GM23338 (cell line): ENCODE results near the gene PASK. TPM values are rescaled to one million over a fixed set of nuclear protein-coding genes. Genes with fewer than 3 reads are reported as not detected.

Experiments
- ATAC-seq: fragments of 200-7000 bp; cut with Tn5 transposase; 3 replicates; pipeline ENCODE4 v1.9.1; 2020
- DNase-seq: peaks from one replicate; pipeline ENCODE4 v3.0.0-alpha.2; 2015; ENCODE audit warnings: low spot score
- H2AFZ ChIP-seq: fragments of 200-600 bp; sonication (generic); 2 replicates; pipeline ENCODE4 v1.8.0; 2016; ENCODE audit warnings: antibody characterized with exemption, mild to moderate bottlenecking, moderate library complexity
- H3F3A ChIP-seq: fragments of 200-600 bp; sonication (generic); replicated peaks from 2 replicates; pipeline ENCODE4 v1.8.0; 2017; ENCODE audit warnings: antibody characterized with exemption, mixed run types, low read depth
- H3K27ac ChIP-seq: fragments of 200-600 bp; sonication (generic); 2 replicates; pipeline ENCODE4 v1.6.1; 2016; ENCODE audit warnings: low read depth
- H3K27me3 ChIP-seq: fragments of 200-600 bp; sonication (generic); 2 replicates; pipeline ENCODE4 v1.8.0; 2016; ENCODE audit warnings: mild to moderate bottlenecking, mixed run types, moderate library complexity; ENCODE audit not compliant: insufficient read depth
- H3K36me3 ChIP-seq: fragments of 200-600 bp; sonication (generic); 2 replicates; pipeline ENCODE4 v1.8.0; 2016; ENCODE audit warnings: mild to moderate bottlenecking; ENCODE audit not compliant: insufficient read depth
- H3K4me1 ChIP-seq: fragments of 200-600 bp; sonication (generic); 2 replicates; pipeline ENCODE4 v1.8.0; 2016; ENCODE audit warnings: mild to moderate bottlenecking, moderate library complexity; ENCODE audit not compliant: insufficient read depth
- H3K4me2 ChIP-seq: fragments of 200-600 bp; sonication (generic); 2 replicates; pipeline ENCODE4 v1.7.1; 2017; ENCODE audit warnings: mixed run types
- H3K4me3 ChIP-seq: fragments of 200-600 bp; sonication (generic); 2 replicates; pipeline ENCODE4 v1.6.1; 2016; ENCODE audit warnings: mixed run types
- H3K79me2 ChIP-seq: fragments of 200-600 bp; sonication (generic); replicated peaks from 2 replicates; pipeline ENCODE4 v1.8.0; 2017; ENCODE audit warnings: mild to moderate bottlenecking; ENCODE audit not compliant: insufficient read depth
- H3K9me2 ChIP-seq: fragments of 200-600 bp; sonication (generic); 2 replicates; pipeline ENCODE4 v1.8.0; 2017; ENCODE audit not compliant: insufficient read depth
- H4K20me1 ChIP-seq: fragments of 200-600 bp; sonication (generic); replicated peaks from 2 replicates; pipeline ENCODE4 v1.8.0; 2017; ENCODE audit warnings: mild to moderate bottlenecking; ENCODE audit not compliant: insufficient read depth
- H3K27ac Mint-ChIP-seq: 2 replicates; pipeline ENCODE4 v1.8.0; 2020; ENCODE audit warnings: inconsistent platforms, mild to moderate bottlenecking, moderate library complexity, mixed read lengths
- H3K27me3 Mint-ChIP-seq: 3 replicates; pipeline ENCODE4 v1.8.0; 2022; ENCODE audit warnings: low read depth, mild to moderate bottlenecking, moderate library complexity, mixed read lengths, inconsistent platforms; ENCODE audit not compliant: insufficient read depth, poor library complexity
- H3K36me3 Mint-ChIP-seq: 3 replicates; pipeline ENCODE4 v1.8.0; 2021; ENCODE audit warnings: low read depth, mild to moderate bottlenecking, inconsistent platforms, moderate library complexity, mixed read lengths
- H3K4me1 Mint-ChIP-seq: 3 replicates; pipeline ENCODE4 v1.8.0; 2020; ENCODE audit warnings: mild to moderate bottlenecking, inconsistent platforms, mixed read lengths
- H3K4me3 Mint-ChIP-seq: 3 replicates; pipeline ENCODE4 v1.8.0; 2021; ENCODE audit warnings: moderate library complexity, mild to moderate bottlenecking, inconsistent platforms, mixed read lengths
- H3K9me3 Mint-ChIP-seq: 3 replicates; pipeline ENCODE4 v1.8.0; 2020; ENCODE audit warnings: moderate library complexity, mild to moderate bottlenecking, inconsistent platforms, mixed read lengths
- CREB1 ChIP-seq: fragments of 250-450 bp; sonication (Bioruptor Pico); IDR thresholded peaks from 2 replicates; pipeline ENCODE4 v1.5.0; 2020; ENCODE audit warnings: low read depth, mild to moderate bottlenecking, moderate library complexity
- CTCF ChIP-seq, 2 experiments: fragments of 200-600 bp in 1 of 2; sonication (generic) in 1 of 2; conservative IDR thresholded peaks; 2 replicates each; pipeline versions ENCODE4 v1.5.1 to v1.6.1; 2016 to 2017; ENCODE audit warnings: antibody characterized with exemption in 2 of 2, low read depth in 2 of 2, mild to moderate bottlenecking in 2 of 2, moderate library complexity in 1 of 2
- POLR2AphosphoS5 ChIP-seq: IDR thresholded peaks from 2 replicates; pipeline ENCODE4 v1.6.1; 2016; ENCODE audit warnings: antibody characterized with exemption, low read depth
- REST ChIP-seq: IDR thresholded peaks from one replicate; pipeline ENCODE4 v1.6.1; 2018; ENCODE audit warnings: antibody characterized with exemption; ENCODE audit not compliant: unreplicated experiment
- STAT1 ChIP-seq: IDR thresholded peaks from one replicate; pipeline ENCODE4 v1.6.1; 2016; ENCODE audit warnings: antibody characterized with exemption; ENCODE audit not compliant: unreplicated experiment
- ZNF114 ChIP-seq: fragments of 250-450 bp; sonication (Bioruptor Pico); IDR thresholded peaks from 2 replicates; pipeline ENCODE4 v1.5.0; 2020; ENCODE audit warnings: mild to moderate bottlenecking, moderate library complexity
- long read RNA-seq: library from polyadenylated mRNA; unstranded; transcript quantifications from one replicate; pipeline ENCODE4 v2.0.0, GENCODE V29; 2020; ENCODE audit not compliant: unreplicated experiment
- polyA plus RNA-seq: library from polyadenylated mRNA; unstranded; fragments of >200 nt; fragmentation: Nextera tagmentation; extraction: Ambion mirVana; gene quantifications from 2 replicates; pipeline ENCODE4 v1.2.1, GENCODE V29; 2016
- total RNA-seq: library from RNA; depleted of rRNA; stranded (reverse); fragments of >200 nt; shearing (Covaris generic); gene quantifications from 2 replicates; pipeline ENCODE4 v1.2.3, GENCODE V29; 2014; rRNA removed
- TF ChIP-seq, protein P1 (sequence below): IDR thresholded peaks from 2 replicates; pipeline ENCODE4 v1.6.1; 2016; ENCODE audit warnings: antibody characterized with exemption

The PASK gene
- total RNA-seq (37.6 and 38.4 TPM in 2 replicates), polyA plus RNA-seq (12.4 and 12.5 TPM in 2 replicates)
- long read RNA-seq, full-length matches to known transcripts, result 4 of 8 reads
- long read RNA-seq, partial matches to known transcripts, result 3 of 8 reads
- long read RNA-seq, other reads (novel, unspliced or antisense), result 1 of 8 reads

- Mint-ChIP-seq H3K4me1 (peaks cover 27% of the 10 kb centered on the region), H3K4me3 (peak within 1 kb of the TSS; percentile 94), H3K36me3 (peaks cover 8% of the 10 kb centered on the region), H3K27ac (peak within 1 kb of the TSS; percentile 85; the same call in 1 of the 2 replicates), H3K9me3 (no peaks in the 10 kb centered on the region; the same call in 2 of the 3 replicates), H3K27me3 (peaks cover 14% of the 10 kb centered on the region)
- H3K27ac ChIP-seq, result no peak within 1 kb of the TSS
- 0 out of 2 replicates have a peak, but pooled peaks cover 6% of the 10 kb centered on the region for H3F3A ChIP-seq
- peak; percentile 99 for DNase-seq
- H3K36me3 ChIP-seq, result no peaks in the 10 kb centered on the region
- H3K4me2 ChIP-seq, result peak within 1 kb of the TSS; percentile 93
- H3K79me2 ChIP-seq, result peaks cover 65% of the 10 kb centered on the region
- no peaks in the 10 kb centered on the region for H3K9me2 ChIP-seq
- TF ChIP-seq STAT1, result no peak
- TF ChIP-seq REST, result no peak
- no peak for TF ChIP-seq ZNF114 (CRISPR knock-in tag)
- TF ChIP-seq CREB1 (CRISPR knock-in tag), result no peak
- TF ChIP-seq CTCF (conservative IDR thresholded peaks at IDR 0.05; ENCODE audit: low read depth in 2 of 2), result no peak
- TF ChIP-seq POLR2AphosphoS5, result peak; percentile 73
- TF ChIP-seq, protein P1, sequence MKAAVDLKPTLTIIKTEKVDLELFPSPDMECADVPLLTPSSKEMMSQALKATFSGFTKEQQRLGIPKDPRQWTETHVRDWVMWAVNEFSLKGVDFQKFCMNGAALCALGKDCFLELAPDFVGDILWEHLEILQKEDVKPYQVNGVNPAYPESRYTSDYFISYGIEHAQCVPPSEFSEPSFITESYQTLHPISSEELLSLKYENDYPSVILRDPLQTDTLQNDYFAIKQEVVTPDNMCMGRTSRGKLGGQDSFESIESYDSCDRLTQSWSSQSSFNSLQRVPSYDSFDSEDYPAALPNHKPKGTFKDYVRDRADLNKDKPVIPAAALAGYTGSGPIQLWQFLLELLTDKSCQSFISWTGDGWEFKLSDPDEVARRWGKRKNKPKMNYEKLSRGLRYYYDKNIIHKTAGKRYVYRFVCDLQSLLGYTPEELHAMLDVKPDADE, result no peak
- peaks cover 24% of the 10 kb centered on the region for H4K20me1 ChIP-seq
- H3K27me3 ChIP-seq, result no peaks in the 10 kb centered on the region
- peaks cover 26% of the 10 kb centered on the region for H3K4me1 ChIP-seq
- ATAC-seq, result peak; percentile 85
- peak within 1 kb of the TSS; percentile 81 for H3K4me3 ChIP-seq
- H2AFZ ChIP-seq, result peak within 1 kb of the TSS; percentile 99
Measured at GRCh38 chr2:241148891-241149674, at the start of gene PASK. Gene PASK (minus strand): TSS chr2:241149472. CDS start chr2:241143032, 6,440 bp downstream.
